ENCODE measurements around the gene FCGR3B.

DNA sequence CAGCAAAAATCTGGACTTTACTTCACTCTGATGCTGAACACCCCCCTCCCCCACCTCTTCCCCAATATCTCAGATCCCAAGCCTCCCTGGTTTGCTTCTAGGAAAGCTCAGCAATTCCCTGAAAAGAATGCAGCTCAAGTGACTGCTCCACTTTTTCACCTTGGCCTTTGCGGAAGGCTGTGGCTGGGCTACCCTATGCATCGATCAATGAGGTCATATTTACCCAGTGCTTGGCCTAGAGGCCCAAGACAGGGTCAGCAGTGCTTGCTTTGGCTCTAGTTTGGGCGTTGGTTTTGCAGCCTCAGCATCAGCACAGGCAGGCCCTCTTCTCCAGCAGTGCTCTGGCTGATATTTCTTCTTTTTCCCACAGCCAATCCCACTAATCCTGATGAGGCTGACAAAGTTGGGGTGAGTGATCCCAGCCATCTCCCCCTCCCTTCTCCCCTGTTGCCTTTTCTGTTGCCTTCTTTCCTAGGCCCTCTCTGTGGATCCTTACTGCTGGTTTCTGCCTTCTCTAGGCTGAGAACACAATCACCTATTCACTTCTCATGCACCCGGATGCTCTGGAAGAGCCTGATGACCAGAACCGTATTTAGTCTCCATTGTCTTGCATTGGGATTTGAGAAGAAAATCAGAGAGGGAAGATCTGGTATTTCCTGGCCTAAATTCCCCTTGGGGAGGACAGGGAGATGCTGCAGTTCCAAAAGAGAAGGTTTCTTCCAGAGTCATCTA, 46.1 kb upstream of the FCGR3B start:
- TF ChIP-seq, protein P1, sequence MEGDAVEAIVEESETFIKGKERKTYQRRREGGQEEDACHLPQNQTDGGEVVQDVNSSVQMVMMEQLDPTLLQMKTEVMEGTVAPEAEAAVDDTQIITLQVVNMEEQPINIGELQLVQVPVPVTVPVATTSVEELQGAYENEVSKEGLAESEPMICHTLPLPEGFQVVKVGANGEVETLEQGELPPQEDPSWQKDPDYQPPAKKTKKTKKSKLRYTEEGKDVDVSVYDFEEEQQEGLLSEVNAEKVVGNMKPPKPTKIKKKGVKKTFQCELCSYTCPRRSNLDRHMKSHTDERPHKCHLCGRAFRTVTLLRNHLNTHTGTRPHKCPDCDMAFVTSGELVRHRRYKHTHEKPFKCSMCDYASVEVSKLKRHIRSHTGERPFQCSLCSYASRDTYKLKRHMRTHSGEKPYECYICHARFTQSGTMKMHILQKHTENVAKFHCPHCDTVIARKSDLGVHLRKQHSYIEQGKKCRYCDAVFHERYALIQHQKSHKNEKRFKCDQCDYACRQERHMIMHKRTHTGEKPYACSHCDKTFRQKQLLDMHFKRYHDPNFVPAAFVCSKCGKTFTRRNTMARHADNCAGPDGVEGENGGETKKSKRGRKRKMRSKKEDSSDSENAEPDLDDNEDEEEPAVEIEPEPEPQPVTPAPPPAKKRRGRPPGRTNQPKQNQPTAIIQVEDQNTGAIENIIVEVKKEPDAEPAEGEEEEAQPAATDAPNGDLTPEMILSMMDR (conservative IDR thresholded peaks at IDR 0.05; ENCODE audit: low read depth, low read length) = no peak
- no peak for TF ChIP-seq EZH2 (IDR thresholded peaks at IDR 0.05; ENCODE audit: low read length, unreplicated experiment)
- no peak for TF ChIP-seq EZH2phosphoT487 (IDR thresholded peaks at IDR 0.05; ENCODE audit: borderline replicate concordance, low read length)
